SKM-1 treated with dmso at 0.1 percent for 144 hours (cell line): Measurements from ENCODE around the gene IL6.
"Not testable (repeated sequence)": the region's sequence is repeated elsewhere in the genome, so short reads cannot be mapped to it uniquely, and the experiment has no call there.

Experiments
- DNase-seq: peaks from one replicate; lab custom pipeline; 2025; ENCODE audit not compliant: unreplicated experiment; lab: John Stamatoyannopoulos, UW

IL6 gene

GRCh38 chr7:22703978-22704610 lies 22.9 kb upstream of the IL6 start:
- not testable (repeated sequence) for DNase-seq

DNA sequence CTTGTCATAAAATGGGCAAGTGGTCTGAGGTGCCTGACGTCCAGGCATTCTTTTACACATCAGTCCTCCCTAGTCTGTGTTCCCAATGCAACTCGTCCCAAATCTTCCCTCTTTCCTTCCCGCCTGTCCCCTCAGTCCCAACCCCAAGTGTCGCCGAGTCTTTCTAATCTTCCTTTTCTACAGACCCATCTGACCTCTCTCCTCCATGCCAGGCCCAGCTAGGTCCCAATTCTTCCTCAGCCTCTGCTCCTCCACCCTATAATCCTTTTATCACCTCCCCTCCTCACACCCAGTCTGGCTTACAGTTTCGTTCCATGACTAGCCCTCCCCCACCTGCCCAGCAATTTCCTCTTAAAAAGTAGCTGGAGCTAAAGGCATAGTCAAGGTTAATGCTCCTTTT lies 22.3 kb upstream of the IL6 start:
- not testable (repeated sequence) for DNase-seq

GRCh38 chr7:22705874-22706273 lies 21.1 kb upstream of the IL6 start:
- DNase-seq, result not testable (repeated sequence)

GRCh38 chr7:22707026-22707691 lies 19.8 kb upstream of the IL6 start:
- not testable (repeated sequence) for DNase-seq

- DNase-seq, result not testable (repeated sequence)
Measured at GRCh38 chr7:22708214-22708613, 18.8 kb upstream of the IL6 start.

DNA sequence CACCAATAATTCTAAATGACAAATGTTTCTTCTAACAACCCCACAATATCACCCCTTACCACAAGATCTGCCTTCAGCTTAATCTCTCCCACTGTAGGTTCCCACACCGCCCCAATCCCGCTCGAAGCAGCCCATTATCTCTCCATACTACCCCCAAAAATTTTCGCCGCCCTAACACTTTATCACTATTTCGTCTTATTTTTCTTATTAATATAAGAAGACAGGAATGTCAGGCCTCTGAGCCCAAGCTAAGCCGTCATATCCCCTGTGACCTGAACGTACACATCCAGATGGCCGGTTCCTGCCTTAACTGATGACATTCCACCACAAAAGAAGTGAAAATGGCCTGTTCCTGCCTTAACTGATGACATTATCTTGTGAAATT lies 18.3 kb upstream of the IL6 start:
- not testable (repeated sequence) for DNase-seq

DNA sequence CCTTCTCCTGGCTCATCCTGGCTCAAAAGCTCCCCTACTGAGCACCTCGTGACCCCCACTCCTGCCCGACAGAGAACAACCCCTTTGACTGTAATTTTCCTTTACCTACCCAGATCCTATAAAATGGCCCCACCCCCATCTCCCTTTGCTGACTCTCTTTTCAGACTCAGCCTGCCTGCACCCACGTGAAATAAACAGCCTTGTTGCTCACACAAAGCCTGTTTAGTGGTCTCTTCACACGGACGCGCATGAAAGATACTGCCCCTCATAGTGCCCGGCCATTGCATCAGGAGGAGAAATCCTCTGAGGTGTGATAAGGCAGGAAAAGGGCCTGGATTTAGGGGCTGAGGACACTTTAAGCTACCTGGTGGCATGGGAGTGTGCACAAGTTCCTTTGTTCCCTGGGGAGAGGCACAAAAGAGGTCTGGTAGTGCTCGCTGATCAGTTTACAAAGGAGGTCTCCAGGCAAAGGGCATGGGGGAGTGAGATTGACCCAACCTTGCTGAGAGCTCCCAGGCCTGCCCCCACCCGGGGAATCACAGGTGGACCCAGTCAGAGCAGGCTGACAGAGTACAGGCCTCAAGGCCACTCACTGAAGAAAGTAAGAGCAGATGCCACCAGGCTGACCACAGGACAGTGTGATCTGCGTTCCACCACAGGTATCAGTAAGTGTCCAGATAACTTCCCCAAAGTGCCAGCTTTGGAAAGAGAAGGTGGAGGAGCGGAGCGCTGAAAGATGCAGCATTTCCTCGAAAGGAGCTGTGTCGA lies 17.8 kb upstream of the IL6 start:
- DNase-seq, result not testable (repeated sequence)

DNA sequence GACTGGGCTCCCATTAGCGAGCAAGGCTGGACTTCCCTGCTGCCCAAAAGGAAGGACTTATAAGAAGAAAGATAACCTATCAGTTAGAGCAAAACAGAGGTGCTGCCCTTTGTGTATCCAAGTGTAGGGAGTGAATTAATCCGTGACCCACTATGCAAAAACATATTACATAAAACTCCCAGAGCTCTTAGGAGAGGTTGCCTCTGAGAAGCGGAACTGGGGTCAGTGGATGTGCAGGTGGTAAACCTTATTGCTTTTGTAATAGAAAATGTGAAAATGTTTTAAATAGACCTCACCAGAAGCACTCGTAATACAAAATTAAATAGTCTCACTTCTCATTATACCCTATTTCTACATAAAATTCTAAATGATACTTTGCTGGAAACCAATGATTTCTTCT lies 17.1 kb upstream of the IL6 start:
- DNase-seq, result no peak

DNA sequence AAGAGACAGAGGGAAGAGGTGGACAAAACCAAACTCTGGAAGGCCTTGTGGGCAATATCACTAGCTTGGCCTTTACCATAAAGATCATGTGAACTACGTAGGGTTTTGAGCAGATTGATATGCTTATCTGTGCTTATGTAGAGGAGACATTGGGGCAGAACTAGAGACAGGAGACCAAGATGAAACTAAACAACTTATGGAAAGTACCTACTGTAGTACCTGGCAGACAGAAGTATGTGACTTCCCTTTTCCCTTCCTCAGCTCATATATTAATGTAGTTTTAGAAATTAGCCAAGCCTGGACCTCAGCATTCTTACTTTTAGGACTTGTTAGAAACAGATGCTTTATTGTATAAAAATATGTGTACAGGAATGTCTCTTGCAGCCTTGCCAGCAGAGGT lies 14.0 kb upstream of the IL6 start:
- DNase-seq, result no peak

DNA sequence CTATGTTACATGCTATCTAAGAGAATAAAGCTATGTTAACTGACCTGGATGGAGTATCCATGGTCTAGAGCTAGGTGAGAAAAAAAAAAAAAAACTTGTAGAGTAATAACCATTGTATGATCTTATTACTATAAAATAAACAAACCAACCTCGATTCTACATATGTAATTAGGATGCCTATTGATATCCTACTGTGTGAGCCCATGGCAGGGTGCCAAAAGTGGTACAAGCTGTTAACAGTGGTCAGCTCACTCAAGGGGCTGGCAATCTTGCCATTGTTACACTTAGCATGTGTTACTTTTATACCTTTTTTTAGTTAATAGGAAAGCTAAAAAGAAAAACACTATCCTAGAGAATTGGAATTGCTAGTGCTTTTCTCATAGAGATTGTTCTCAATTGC lies 13.5 kb upstream of the IL6 start:
- DNase-seq, result no peak

GRCh38 chr7:22715969-22716368 lies 11.0 kb upstream of the IL6 start:
- DNase-seq, result no peak

- no peak for DNase-seq
Measured at GRCh38 chr7:22717760-22718159, 9.2 kb upstream of the IL6 start.

DNA sequence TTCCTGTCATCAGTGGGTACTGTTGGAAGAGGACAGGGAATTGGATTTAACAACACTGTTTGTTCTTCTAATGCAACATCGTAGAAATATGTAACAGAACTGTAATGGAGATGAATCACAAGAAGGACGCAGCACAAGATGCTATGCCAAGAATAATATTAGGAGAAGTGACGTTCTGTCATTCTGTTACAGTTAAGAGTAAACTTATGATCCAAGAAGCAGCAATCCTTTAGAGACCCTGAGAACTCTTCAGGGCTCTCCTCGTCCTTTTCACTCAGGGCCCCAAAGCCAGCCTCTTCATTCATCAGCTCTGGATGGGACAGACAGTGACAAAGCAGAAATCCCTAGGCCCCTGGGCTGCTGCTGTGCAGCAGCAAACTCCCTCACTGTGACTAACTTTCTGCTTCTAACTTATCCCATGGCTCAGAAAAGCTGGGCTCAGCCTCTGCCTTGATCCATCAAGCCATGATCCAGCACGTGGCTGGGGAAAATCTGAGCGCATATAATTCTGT lies 8.7 kb upstream of the IL6 start:
- no peak for DNase-seq

DNA sequence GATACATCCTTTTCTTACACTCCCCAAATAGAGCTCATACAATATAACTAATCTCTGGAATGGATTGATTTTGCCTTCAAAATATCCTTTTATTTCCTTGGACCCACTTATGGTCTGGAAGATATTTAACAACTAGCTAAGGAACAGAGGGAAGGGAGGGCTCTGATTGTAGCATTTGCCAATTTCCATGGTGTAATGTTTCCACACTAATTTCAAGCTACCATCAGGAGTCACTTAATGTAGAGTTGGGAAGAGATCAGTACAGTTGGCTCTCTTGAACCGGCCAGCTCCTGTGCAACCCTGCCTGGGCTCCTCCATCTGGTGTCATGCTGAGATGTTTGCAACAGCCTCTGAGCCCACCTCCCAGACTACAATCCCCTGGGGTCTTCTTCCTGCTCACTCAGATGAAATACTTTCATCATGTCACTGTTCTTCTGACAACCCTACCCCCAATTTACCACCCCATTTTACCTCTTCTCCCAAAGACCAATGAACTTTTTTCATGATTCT lies 8.0 kb upstream of the IL6 start:
- no peak for DNase-seq

DNA sequence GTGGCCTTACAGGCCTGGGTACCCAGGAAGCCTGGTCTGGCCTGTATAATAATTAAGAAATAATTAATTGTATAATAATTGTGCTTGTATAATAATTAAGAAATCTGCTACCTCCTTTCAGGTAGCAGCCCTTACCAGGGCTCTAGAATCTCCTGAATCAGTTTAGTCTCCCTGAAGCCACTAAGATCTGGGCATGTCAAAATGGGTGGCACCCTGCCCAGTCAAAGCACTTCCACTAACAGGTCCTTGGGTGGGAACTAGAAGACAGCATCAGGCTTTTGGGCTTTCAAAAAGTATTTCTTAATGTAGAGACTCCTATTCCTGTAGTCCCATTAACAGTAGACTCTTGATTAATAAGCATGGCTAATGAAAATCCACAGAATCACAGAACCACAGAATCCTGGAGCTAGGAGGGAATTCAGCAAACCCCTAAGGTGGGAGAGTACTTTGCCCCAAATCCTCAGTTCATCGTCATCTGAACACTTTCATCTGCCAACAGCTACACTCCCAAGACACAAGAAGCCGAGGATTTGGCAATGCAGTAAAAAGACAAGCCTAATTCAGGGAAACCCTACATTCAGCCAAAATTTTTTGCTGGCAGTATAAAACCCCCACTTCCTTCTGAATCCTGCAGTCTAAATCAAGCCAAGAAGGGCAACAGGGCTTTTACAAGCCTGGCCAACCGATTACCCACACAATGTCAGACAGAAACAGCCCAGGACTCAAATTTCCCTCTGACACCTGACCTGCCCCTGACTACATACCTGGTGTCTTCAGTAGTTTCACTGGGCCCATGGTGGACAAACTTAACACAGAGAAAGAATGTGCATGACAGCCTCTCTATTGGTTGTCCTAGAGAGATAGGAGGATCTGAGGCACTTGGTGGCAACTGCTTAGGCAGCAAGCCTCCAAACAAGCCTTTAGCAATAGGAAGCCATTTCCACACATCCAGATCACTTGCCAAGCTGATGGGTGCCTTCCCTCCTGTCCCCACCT lies 5.9 kb upstream of the IL6 start:
- DNase-seq, result no peak

- no peak for DNase-seq
Measured at GRCh38 chr7:22722536-22723180, 4.3 kb upstream of the IL6 start.

DNA sequence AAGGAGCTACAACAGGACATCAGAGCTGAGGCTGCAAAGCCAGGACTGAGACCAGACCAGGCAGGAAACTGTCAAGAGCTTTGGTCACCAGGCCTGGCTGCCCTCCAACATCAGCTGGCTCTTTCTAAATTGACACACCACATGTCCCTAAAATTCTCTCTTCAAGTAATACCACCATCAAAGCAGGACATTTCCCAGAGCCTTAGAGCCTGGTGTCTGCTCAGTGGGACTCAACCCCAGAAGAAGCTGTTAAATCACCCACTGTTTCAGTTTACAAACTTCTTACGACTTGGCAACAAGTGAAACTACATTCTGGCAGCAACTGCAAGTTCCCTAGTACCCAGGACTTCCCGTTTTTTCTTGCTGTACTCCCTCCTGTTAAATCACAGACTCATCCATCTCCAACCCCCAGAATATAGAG lies 3.8 kb upstream of the IL6 start:
- peak; percentile 60 for DNase-seq

DNA sequence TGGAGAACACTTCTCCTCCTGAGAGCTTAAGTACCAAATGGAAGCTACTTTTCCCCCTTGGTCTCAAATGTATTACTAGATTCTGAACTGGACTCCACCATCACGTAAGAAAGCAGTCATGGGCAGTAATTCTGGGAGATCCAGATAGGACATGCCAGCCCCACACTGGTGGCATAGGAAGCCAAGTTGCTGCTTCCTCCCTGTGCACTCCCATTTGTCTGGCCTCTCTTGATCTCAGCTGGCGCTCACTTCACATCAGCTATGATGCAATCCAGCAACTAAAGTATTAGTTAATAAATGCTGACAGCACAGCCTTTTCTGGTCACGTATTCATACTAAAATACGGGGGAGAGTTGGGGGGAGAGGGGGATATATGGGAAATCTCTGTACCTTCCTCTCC lies 3.4 kb upstream of the IL6 start:
- no peak for DNase-seq

- DNase-seq, result no peak
Measured at GRCh38 chr7:22724861-22725260, 2.1 kb upstream of the IL6 start.

GRCh38 chr7:22725585-22725984 lies 1.4 kb upstream of the IL6 start:
- DNase-seq, result no peak
